ENCODE measurements around the gene C10orf53.
"Not testable (repeated sequence)": the region's sequence is repeated elsewhere in the genome, so short reads cannot be mapped to it uniquely, and the experiment has no call there.

The C10orf53 gene

DNA sequence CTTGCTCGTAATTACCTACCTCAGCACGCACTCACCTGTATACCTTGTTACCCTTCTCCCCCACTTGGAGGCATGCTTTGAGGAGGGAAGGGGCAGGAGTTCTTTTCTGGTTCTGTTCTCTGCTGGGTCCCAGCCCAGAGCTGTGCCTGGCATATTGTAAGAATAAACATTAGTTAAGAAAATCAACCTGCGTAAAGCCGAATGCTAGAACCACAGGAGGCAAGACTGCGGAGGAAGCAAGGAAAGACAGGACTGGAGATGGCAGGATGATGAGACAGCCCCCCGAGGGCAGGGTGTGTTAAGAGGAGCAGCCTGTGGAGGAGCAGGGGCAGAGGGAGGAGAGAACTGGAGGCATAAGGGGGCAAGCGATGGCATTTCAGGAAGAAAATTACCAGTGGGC lies 9.5 kb downstream of the C10orf53 start:
- DNase-seq: no peak

DNA sequence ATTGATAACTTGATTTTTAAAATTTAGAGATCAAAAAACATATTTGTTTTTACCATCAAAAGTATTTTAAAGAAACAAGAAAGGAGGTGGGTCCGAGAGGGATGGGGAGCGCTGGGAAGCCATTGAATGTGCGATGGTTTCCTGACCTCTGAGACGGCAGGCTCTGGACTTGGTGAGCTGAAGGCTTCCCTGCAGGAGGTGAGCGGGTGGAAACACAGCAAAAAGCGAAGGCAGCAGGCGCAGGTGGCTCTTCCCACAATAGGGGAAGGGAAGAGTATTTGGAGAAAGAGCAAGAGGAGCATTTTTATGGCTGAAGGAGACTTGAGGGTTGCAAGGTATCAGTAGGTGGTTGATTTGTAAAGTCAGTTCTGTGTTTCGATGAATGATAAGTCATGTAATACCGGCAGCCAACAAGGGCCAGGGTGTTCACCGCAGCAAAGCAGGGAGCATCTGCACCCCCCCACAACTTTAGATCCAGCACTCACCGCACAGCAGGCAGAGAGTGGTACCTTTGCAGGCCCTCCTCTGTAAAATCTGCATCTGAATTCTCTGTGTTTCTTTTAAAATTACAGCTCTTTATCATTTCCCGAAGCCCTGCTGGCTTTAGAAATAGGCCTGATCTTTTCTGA lies 10.5 kb downstream of the C10orf53 start:
- no peak for DNase-seq

DNA sequence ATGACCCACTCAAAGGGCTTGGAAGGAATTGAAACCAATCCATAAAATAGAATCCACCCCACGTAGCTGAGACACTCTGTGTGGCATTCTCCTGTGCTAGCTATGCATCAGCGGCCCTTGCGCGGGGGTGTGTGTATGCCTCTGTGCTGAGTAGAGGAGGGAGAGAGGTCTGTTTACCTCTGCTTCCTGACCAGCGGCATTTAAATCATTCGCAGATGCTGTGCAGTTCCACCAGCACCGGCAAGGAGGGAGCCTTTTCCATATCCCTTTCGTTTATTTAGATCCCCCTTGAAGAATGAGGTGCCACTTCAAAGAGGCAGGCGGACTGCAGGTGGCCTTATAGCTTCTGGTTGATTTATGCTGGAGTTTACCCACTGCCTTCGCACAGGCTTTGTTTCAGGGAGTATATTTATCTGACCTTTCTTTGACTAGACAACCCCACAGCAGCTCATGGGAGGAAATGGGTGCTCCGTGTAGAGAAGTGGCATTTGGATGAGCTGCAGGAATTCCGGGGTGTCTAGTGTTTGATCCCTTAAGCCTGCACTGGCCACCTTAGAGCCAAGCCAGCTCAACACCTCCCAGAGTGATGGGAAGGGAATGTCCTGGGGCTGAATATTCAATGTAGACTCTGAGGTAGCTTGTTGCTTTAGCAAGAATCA lies 11.4 kb downstream of the C10orf53 start:
- no peak for DNase-seq

DNA sequence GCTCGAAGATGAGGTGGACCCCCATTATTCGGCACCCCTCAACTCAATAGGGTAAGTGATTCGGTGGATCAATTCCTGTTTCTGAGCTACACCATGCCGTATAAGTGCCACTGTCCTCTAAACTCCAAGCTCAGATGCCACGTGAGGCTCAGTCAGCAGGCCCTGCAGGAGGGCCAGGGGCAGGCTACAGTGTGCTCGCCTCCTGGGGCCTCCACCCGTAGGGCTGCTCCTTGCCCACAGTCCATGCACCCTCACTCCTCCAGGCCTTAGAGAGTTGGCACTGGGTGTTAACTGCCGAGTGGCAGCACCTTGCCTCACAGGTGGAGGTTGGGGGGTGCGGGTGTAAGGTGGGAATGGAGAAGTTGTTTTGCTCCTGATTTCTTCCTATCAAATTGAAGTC lies 12.1 kb downstream of the C10orf53 start:
- DNase-seq: no peak

DNA sequence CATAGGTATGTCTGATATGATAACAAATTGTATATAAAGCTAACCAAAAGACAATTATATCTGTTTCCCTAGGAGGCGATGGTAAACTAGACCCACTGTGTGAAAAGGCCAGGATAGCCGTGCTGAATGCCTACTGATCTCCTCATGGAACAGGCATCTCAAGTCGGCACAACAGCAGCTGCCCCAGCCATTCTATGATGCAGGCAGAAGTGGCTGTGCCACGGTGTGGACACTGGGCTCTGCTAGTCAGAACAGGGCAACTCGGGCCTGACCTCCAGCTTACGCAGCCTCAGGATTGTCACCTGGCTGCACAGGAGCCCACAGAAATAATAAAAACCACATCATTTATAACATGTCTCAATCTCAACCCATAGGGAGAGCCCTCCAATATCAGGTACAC lies 15.0 kb downstream of the C10orf53 start:
- no peak for DNase-seq

DNA sequence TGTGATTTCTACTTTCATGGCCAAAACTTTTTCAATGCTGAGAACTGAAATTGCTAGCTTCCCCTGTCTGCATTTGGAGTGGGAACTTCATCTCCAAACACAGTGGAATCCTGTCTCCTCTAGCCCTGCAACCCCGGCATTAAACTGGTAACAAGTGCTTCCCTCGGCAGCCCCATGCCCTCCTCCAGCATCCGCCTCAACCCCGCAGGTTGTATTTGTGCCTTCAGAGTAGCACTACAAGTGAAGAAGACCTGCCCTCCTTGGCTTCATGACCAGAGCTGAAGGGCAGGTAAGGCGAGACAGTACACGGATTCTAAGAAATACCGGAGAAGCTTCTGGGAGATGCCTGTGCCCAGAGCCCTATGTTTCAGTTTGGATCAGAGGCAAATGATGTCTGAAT lies 16.9 kb downstream of the C10orf53 start:
- DNase-seq: no peak

DNA sequence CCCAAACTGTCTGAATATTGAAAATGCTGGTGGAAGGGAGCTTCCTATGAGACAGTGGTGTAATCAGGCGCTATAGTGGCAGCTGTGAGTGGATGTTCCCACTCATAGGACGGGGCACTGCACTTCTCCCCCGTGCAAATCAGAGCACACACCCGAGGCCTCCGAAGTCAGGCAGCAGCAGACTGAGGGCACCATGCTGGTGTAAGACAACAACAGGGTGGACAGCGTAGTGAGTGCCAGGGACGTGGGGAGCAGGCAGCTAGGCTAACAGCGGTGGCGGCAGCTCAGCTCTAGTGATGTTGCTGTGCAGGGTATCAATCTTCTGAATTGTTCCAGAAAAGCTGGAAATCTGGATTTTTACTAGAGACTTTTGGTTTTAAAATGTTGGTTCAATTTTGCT lies 19.2 kb downstream of the C10orf53 start:
- DNase-seq: no peak

DNA sequence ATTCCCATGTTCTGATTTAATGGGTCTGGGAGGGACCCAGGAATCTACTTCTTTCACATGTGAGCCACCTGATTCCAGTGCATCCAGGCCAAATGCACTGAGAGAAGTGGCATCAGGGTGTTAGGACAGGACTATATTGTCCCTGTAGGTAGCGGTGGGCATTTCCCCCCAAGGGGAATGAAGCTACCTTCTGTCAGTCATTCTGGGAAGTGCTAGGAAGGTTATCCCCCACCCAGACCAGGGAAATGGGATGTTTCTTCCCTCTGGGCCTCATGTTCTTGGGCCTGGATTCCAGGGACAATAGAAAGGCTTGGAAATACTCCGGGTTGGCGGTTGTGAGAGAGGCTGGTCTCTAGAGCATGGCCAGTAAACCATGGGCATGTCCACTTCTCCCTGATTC lies 20.8 kb downstream of the C10orf53 start:
- no peak for DNase-seq

DNA sequence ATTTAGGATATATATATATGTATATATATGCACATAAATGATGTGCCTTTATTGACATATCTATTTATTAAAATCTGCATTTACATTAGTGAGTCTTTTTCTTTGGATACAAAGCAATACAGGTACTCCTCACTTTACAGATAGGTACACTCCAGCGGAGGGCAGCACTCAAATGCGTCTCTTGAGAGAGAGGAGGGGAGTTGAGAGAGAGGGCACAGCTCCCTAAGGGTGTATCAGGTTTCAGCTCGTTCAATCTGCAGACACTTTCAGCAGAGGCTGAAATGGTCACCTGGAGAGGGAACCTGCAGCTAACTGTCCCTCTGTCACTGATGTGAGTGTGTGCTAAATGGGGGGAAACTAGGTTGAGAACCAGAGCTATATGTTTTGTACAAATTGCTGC lies 21.5 kb downstream of the C10orf53 start:
- no peak for DNase-seq

DNA sequence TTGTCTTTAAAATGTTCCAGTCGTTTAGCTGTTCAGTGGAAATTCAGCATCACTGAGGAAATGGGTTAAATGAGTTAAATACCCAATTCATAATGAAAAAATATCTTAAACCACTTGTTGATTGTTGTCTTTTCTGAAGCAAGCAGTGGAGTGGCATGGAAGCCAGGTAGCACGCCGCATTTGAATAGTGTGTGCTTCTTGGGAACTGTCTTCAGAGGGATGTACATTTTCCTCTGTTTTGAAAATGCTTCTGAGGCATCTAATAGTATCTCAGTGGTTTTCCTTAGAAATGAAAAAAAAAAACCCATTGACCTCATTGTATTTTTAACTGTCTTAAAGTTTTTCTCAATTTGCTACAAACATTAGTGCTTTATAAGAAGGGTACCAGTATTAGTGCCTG lies 28.1 kb downstream of the C10orf53 start:
- no peak for DNase-seq

DNA sequence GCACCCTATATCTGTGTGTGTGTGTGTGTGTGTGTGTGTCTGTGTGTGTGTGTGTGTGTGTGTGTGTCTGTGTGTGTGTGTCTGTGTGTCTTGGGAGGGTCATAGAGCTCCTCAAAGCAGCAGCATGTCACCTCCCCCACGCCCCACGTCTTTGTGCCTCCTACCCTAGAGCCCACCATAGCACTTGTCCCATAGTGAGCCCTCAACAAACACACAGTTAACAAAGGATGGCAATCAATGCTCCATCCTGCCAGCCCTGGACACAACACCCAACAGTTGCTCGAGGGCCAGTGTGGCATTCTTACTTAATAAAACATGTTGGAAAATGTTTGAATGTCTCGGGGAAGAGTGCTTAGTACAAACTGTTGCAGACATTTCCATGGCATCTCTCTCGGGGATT lies 30.5 kb downstream of the C10orf53 start:
- no peak for DNase-seq

DNA sequence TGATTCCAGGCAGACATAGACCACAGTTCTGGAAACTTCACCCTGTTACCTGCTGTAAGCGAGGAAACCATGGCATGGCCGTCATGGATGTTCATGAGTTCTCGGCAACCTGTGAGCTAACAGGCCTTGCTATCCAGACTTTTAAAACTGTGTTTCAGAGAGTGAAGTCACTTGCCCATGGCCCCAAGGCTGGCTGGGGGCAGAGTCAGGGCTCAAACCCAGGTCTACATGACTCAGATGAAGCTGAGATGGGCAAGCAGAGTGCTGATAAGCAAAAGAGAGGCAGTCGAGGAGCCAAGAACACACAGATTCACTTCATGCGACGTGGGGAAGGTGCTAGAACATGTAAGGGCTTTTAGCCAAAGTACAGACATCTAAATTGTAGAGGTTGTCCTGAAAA lies 31.5 kb downstream of the C10orf53 start:
- DNase-seq: no peak

DNA sequence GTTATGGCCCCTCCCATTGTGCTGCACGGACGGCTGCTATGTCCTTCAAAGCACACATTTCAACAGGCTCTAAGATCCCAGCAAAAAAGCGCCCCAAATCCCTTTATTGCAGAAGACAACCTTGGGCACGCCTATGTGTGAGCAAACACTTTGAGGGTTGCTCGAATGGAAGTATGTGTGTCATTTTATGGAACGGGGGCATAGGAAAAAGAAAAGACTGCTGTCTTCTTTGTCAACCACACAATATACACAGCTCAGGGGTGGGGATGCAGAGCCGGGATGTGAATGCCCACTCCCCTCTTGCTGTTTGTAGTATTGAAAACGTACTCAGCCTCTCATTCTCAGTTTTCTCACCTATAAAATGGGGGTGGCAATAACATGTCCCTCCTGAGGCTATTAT lies 32.0 kb downstream of the C10orf53 start:
- no peak for DNase-seq

DNA sequence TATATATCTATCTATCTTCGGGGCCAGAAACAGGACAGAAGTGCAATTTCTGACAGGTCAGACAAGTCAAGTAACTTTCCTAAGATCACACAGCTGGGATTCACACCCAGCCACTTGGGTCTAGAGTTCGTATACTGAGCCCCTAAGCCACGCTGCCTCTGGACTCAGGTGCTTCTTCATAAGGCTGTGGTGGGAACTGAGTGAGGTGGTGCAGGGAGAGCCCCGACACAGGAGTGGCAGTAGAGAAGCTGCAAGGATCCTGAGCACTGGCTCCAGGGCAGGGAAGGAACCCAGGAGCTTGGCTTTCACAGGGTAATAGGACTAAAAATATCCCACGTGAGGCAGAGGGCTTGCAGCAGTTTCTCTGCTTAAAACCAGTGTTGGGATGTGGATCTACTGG lies 33.8 kb downstream of the C10orf53 start:
- no peak for DNase-seq

DNA sequence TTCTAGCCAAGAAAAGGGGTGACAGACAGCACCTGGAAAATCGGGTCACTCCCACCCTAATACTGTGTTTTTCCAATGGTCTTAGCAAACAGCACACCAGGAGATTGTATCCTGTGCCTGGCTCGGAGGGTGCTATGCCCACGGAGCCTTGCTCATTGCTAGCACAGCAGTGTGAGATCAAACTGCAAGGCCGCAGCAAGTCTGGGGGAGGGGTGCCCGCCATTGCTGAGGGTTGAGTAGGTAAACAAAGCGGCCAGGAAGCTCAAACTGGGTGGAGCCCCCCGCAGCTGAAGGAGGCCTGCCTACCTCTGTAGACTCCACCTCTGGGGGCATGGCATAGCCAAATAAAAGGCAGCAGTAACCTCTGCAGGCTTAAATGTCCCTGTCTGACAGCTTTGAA lies 35.7 kb downstream of the C10orf53 start:
- not testable (repeated sequence) for DNase-seq

DNA sequence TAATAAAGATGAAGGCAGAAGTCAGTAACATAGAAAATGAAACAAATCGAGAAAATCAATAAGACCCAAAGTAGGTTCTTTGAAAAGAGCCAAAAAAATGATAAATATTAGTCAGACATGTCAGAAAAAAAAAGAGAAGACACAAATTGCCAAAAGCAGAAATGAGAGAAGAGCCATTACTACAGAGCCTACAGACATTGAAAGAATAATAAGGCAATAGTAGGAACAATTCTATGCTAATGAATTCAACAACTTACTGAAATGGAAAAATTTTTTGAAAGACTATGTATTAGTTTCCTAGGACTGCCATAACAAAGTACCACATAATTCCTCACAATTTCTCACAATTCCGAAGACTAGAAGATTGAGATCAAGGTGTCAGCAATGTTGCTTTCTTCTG lies 47.1 kb downstream of the C10orf53 start:
- no peak for DNase-seq

DNA sequence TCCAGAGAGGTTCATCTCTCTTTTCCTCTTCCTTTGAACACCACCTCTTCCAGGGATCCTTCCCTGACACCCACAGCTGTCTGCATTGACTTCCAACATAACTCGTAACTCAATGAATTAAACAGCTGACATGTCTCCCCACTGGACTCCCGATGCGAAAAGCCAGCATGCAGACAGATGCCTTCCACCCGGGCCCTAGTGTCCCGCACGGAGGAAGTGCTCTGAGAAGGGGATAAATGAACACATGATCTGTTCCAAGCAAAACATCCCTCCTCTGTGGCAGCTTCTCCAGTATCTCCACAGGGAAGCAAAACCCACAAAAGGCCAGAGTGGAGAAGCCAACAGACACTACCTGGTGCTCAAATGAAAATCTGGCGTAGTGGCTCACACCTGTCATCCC lies 54.4 kb downstream of the C10orf53 start:
- DNase-seq: no peak

DNA sequence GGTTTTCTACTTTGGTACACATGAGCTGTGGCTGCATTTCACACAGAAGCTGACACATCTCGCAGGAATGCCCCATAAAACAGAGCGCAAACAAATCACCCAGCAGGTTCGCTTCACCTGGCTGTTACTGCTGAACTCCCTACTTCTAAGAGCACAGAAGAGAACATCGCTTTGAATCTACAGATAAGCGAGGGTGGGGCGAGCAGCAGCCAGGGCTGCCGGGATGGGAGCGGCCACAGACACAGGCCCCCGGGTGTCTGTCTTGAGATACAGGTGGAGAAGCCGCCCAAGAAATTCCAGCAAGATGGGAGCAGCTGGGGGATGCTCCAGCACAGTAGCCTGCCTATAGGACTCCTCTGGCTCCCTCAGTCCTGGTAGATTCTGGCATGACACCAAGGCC lies 55.2 kb downstream of the C10orf53 start:
- DNase-seq: no peak

DNA sequence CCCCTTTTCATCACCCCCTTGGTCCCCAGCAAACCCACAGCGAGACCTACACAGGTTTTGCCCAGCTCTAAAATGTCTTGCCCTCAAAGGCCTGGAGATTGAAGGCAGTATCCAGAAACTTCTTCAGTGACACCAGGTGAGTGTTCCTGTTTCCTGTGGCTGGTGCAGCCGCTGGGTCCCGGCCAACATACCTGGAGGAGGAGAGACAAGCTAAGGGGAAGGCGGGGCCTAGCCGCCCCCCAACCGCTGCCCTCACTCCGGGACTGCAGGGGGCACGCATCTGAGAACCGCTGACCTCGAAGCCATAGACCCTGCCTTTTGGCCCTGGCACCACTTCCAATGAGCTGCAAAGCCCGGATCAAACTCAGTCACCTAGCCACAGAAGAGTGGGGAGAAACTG lies 55.7 kb downstream of the C10orf53 start:
- DNase-seq: no peak

DNA sequence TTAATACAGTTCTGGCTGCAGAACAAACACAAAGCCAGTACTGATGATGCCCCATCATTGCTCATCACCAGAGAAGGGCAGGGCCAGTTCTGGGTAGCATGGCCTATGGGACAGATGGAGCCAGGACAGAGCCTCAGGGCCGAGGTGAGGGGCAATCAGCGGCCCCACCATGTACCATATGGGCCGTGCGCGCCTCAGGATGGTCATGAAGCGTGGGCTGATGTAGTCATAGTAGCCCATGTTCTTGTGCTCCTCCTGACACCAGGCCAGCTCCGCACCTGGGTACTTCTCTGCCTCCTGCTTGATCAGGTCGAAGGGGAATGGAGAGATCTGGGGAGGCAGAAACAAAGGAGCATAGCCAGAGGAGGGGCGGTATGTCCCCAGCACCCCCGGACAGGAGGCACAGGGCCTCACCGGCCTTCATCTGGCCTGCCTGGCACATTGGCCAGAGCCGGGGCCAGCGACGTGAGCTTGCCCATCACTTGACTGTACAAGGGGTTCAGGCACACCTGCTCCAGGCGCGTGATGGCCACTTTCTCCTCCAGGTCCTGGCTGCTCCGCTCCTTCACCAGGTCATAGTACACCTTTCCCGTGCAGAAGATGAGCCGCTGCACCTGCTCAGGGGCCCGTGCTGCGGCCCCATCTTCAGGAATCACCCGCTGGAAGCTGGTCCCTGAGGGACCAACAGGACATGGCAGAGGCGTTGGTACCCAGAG lies 56.6 kb downstream of the C10orf53 start:
- DNase-seq: no peak

DNA sequence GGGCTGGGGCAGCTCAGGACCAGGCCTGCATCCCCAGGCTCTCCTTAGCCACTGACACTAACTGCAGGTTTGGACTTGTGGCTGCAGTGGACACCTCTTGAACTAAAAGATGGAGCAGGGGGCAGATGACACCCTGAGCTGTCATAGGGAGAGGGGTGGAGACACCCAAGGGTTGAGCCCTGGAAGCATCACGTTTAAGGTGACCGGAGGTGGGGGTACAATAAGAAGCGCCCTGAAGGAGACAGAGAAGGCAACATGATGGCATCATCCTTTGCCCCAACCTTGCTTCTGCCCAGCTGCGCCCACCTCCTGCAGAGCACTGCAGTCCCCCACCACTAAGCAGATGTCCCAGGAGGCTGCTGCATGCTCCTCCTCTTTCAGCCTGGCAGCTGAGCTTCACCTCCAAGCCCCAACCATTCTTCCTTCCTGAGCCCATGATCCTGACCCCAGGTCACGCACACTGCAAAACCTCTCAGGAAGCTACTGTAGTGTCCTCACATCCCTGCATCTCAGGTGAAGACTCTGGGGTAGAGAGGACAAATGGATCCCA lies 57.2 kb downstream of the C10orf53 start:
- no peak for DNase-seq

DNA sequence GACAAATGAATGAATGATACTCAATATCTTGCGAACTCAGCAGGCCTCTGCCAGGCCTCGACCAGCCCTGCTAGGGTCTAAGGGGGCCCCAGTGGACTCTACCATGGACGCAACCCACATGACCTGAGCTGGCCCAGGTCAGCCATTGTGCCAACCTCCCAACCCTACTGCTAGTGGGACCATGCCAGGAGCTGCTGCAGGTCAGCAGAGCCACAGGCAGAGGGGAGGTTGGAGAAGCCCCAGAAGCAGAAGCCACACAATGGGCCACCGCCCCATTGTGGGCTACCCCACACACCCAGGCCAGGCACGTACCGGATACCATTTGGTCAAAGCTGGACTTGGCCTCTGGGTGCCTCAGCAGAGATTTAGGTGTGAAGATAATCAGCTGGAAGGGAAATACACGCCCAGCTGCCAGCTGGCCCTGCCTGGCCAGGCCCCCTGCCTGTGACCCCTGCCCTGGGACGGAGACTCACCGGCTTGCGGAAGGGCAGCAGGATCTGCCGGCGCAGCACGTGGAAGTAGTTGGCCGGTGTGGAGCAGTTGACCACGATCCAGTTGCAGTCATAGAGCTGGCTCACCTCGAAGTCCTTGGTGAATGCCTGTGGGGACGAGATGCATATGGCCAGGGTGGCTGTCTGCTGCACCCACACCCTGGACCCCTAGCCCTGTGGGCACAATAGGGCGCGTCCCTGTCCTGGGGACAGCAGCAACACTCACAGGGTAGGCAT lies 58.2 kb downstream of the C10orf53 start:
- no peak for DNase-seq

DNA sequence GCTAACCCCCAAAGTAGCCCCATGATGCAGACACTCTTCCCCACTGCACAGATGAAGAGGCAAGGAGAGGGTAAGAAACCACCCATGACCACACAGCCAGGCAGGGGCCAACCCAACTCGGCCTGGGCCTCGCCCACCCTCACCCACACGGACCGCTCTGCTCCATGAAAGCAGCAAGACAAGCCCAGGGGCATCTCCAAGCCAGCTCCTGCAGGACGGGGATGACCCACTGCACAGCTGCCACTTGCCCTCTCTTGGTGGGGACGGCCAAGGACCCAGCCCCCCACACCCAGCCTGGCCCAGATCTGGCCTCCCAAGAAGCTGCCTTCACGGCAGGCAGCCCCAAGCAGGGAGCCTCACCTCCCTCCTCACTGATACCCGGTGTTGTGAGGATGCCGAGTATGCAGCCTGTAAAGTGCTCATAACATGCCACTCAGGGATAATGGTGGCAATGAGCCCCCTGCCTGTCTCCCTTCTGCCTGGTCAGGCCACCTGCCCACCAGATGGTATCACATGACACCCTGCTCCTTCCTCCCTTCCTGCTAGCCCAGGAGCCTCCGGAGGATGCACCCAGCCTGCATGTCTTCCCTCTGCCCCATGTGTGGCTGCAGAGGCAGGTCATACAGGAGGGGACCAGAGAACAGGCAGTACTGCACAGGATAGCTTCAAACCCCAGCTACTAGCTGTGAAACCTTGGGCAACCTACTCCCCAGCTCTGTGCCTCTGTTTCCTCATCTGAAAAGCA lies 59.3 kb downstream of the C10orf53 start:
- DNase-seq: no peak
